CD1c-positive myeloid dendritic cell (primary cell): ENCODE measurements around the gene PLK5.
"Not testable (repeated sequence)": the region's sequence is repeated elsewhere in the genome, so short reads cannot be mapped to it uniquely, and the experiment has no call there.

Source experiments
- DNase-seq: peaks from one replicate; pipeline ENCODE4 v3.0.0-alpha.2; 2016; ENCODE audit errors: extremely low spot score

The PLK5 gene

GRCh38 chr19:1507763-1508506, 15.9 kb upstream of the PLK5 start:
- peak; percentile 95 for DNase-seq

- DNase-seq, result no peak
These were observed 15.4 kb upstream of the PLK5 start for GRCh38 chr19:1508507-1508856.

- DNase-seq, result no peak
These were observed 14.1 kb upstream of the PLK5 start for GRCh38 chr19:1509602-1510441.

GRCh38 chr19:1510442-1510806, 13.5 kb upstream of the PLK5 start:
- no peak for DNase-seq

- no peak for DNase-seq
These were observed 13.1 kb upstream of the PLK5 start for GRCh38 chr19:1510807-1511206.

- DNase-seq, result no peak
These were observed 12.3 kb upstream of the PLK5 start for GRCh38 chr19:1511318-1512317.

- peak; percentile 71 for DNase-seq
These were observed 11.0 kb upstream of the PLK5 start, which contains the start of gene ADAMTSL5 for GRCh38 chr19:1512671-1513498. Gene ADAMTSL5 (minus strand): TSS chr19:1513019. CDS start chr19:1510943, 2,076 bp downstream.

GRCh38 chr19:1513499-1514294, 10.2 kb upstream of the PLK5 start:
- peak; percentile 75 for DNase-seq

- no peak for DNase-seq
These were observed 9.6 kb upstream of the PLK5 start for GRCh38 chr19:1514295-1514661.

GRCh38 chr19:1514986-1515721, 8.7 kb upstream of the PLK5 start:
- no peak for DNase-seq

- no peak for DNase-seq
These were observed 7.5 kb upstream of the PLK5 start for GRCh38 chr19:1516395-1516753.

GRCh38 chr19:1518471-1518870, 5.4 kb upstream of the PLK5 start:
- DNase-seq, result no peak

GRCh38 chr19:1519802-1520201, 4.1 kb upstream of the PLK5 start:
- not testable (repeated sequence) for DNase-seq

- no peak for DNase-seq
These were observed 3.6 kb upstream of the PLK5 start for GRCh38 chr19:1520203-1520780.

GRCh38 chr19:1521636-1522035, 2.2 kb upstream of the PLK5 start:
- DNase-seq, result no peak

GRCh38 chr19:1522061-1522460, 1.8 kb upstream of the PLK5 start:
- DNase-seq, result no peak

- DNase-seq, result no peak
These were observed 1.0 kb upstream of the PLK5 start for GRCh38 chr19:1522838-1523237.

GRCh38 chr19:1524287-1524971, 552 bp downstream of the PLK5 start:
- no peak for DNase-seq

- DNase-seq, result no peak
These were observed 1.1 kb downstream of the PLK5 start for GRCh38 chr19:1524972-1525325.
